ENCODE data around the gene CMYA5. TPM values are rescaled to one million over a fixed set of nuclear protein-coding genes. Genes with fewer than 3 reads are reported as not detected.

The CMYA5 gene
- total RNA-seq, 1 experiment from 2014 or later, result 0.81 TPM

GRCh38 chr5:79707535-79707934 lies 17.9 kb downstream of the CMYA5 start:
- no peaks in the 10 kb centered on the region for H3K36me3 ChIP-seq (ENCODE audit: low read depth)
- no TSS peak for BruUV-seq (replicated peaks)
- DNase-seq, result no peak
- ChIA-PET POLR2A (ENCODE audit: unreplicated experiment) (no interaction called here), CTCF (no interaction called here)
- intact Hi-C loops (cut with micrococcal nuclease; ENCODE audit: unreplicated experiment), result no loop called here
- H3K9me2 ChIP-seq (ENCODE audit: insufficient read depth), result no peaks in the 10 kb centered on the region
- H4K20me1 ChIP-seq (ENCODE audit: insufficient read depth), result no peaks in the 10 kb centered on the region
- H3K4me2 ChIP-seq, result no peak overlapping the region
- no peaks in the 10 kb centered on the region for H3K9me3 ChIP-seq (ENCODE audit: insufficient read depth, low read depth)
- TF ChIP-seq CTCF (conservative IDR thresholded peaks at IDR 0.05) (no peak), EZH2 (IDR thresholded peaks at IDR 0.05; ENCODE audit: low read depth) (no peak)
- no peaks in the 10 kb centered on the region for H3K27me3 ChIP-seq (ENCODE audit: insufficient read depth, low read depth)
- H2AFZ ChIP-seq, result no peak overlapping the region
- no peak overlapping the region for H3K4me3 ChIP-seq
- H3K4me1 ChIP-seq (replicated peaks; ENCODE audit: insufficient read depth), result peaks cover 24% of the 10 kb centered on the region
- no peaks in the 10 kb centered on the region for H3K79me2 ChIP-seq (ENCODE audit: low read depth)
- H3F3A ChIP-seq (ENCODE audit: insufficient read depth, low read depth), result peaks cover 9% of the 10 kb centered on the region; the same call in 1 of the 2 replicates
- H3K27ac ChIP-seq, result no peak overlapping the region

- no peaks in the 10 kb centered on the region for H3K27me3 ChIP-seq (ENCODE audit: insufficient read depth, low read depth)
- no peak for DNase-seq
- H3K4me2 ChIP-seq, result no peak overlapping the region
- no peaks in the 10 kb centered on the region for H3K4me1 ChIP-seq (replicated peaks; ENCODE audit: insufficient read depth)
- no peaks in the 10 kb centered on the region for H3K9me2 ChIP-seq (ENCODE audit: insufficient read depth)
- intact Hi-C loops (cut with micrococcal nuclease; ENCODE audit: unreplicated experiment), result no loop called here
- no peaks in the 10 kb centered on the region for H3F3A ChIP-seq (ENCODE audit: insufficient read depth, low read depth)
- no peak overlapping the region for H3K4me3 ChIP-seq
- H4K20me1 ChIP-seq (ENCODE audit: insufficient read depth), result no peaks in the 10 kb centered on the region
- no peak overlapping the region for H2AFZ ChIP-seq
- no peaks in the 10 kb centered on the region for H3K9me3 ChIP-seq (ENCODE audit: insufficient read depth, low read depth)
- H3K79me2 ChIP-seq (ENCODE audit: low read depth), result no peaks in the 10 kb centered on the region
- H3K27ac ChIP-seq, result no peak overlapping the region
- ChIA-PET CTCF (interaction anchor here (0.7 kb wide), 1 partner anchor 1495 kb away, joined by 3 read pairs; no protein-coding TSS in a partner anchor), POLR2A (ENCODE audit: unreplicated experiment) (no interaction called here)
- no TSS peak for BruUV-seq (replicated peaks)
- TF ChIP-seq CTCF (conservative IDR thresholded peaks at IDR 0.05) (no peak), EZH2 (IDR thresholded peaks at IDR 0.05; ENCODE audit: low read depth) (no peak)
- H3K36me3 ChIP-seq (ENCODE audit: low read depth), result no peaks in the 10 kb centered on the region
Observed at GRCh38 chr5:79712741-79713140, 23.1 kb downstream of the CMYA5 start.

- Histone ChIP-seq H3F3A (ENCODE audit: insufficient read depth, low read depth) (no peaks in the 10 kb centered on the region), H3K27ac (no peak overlapping the region), H4K20me1 (ENCODE audit: insufficient read depth) (no peaks in the 10 kb centered on the region), H3K79me2 (ENCODE audit: low read depth) (no peaks in the 10 kb centered on the region), H2AFZ (no peak overlapping the region), H3K4me1 (replicated peaks; ENCODE audit: insufficient read depth) (no peaks in the 10 kb centered on the region), H3K4me3 (no peak overlapping the region), H3K4me2 (no peak overlapping the region), H3K9me3 (ENCODE audit: insufficient read depth, low read depth) (no peaks in the 10 kb centered on the region), H3K27me3 (ENCODE audit: insufficient read depth, low read depth) (no peaks in the 10 kb centered on the region), H3K36me3 (ENCODE audit: low read depth) (no peaks in the 10 kb centered on the region), H3K9me2 (ENCODE audit: insufficient read depth) (no peaks in the 10 kb centered on the region)
- BruUV-seq (replicated peaks), result no TSS peak
- TF ChIP-seq EZH2 (IDR thresholded peaks at IDR 0.05; ENCODE audit: low read depth), result no peak
- no peak for TF ChIP-seq CTCF (conservative IDR thresholded peaks at IDR 0.05)
- intact Hi-C loops (cut with micrococcal nuclease; ENCODE audit: unreplicated experiment), result no loop called here
- POLR2A ChIA-PET (ENCODE audit: unreplicated experiment), result no interaction called here
- CTCF ChIA-PET, result no interaction called here
- no peak for DNase-seq
Observed at GRCh38 chr5:79713727-79714126, 24.1 kb downstream of the CMYA5 start.
